WTC11 (cell line): Measurements from ENCODE around the gene MORN1. TPM values are rescaled to one million over a fixed set of nuclear protein-coding genes. Genes with fewer than 3 reads are reported as not detected.
A peak's percentile ranks its signal among the peaks of the same experiment; 100 is the strongest.

Source experiments
- ATAC-seq: fragments of 200-7000 bp; cut with Tn5 transposase; 2 replicates; pipeline ENCODE4 v1.10.0; 2021; ENCODE audit warnings: mild to moderate bottlenecking, moderate library complexity
- CTCF ChIA-PET: fragments of 300-600 bp; sonication (Branson Sonifier 250); formaldehyde crosslinking; loops from one replicate; lab custom pipeline; 2021; ENCODE audit warnings: antibody characterized with exemption; lab: Charles Lee
- POLR2A ChIA-PET: fragments of 350-600 bp; sonication (Branson Sonifier 250); formaldehyde crosslinking; loops from one replicate; lab custom pipeline; 2021; ENCODE audit warnings: antibody characterized with exemption; lab: Charles Lee
- DNase-seq: peaks from one replicate; pipeline ENCODE4 v3.0.0; 2021; ENCODE audit warnings: low spot score
- H3K27ac Mint-ChIP-seq: 2 replicates; pipeline ENCODE4 v1.8.0; 2021; ENCODE audit warnings: mixed read lengths
- H3K27me3 Mint-ChIP-seq: 2 replicates; pipeline ENCODE4 v1.8.0; 2021; ENCODE audit warnings: low read depth, mild to moderate bottlenecking, moderate library complexity, mixed read lengths
- H3K36me3 Mint-ChIP-seq: 2 replicates; pipeline ENCODE4 v1.8.0; 2021; ENCODE audit warnings: mixed read lengths
- H3K4me1 Mint-ChIP-seq: 2 replicates; pipeline ENCODE4 v1.8.0; 2022; ENCODE audit warnings: mixed read lengths
- H3K4me3 Mint-ChIP-seq: 2 replicates; pipeline ENCODE4 v1.8.0; 2021; ENCODE audit warnings: mild to moderate bottlenecking, moderate library complexity, mixed read lengths
- H3K9me3 Mint-ChIP-seq: 2 replicates; pipeline ENCODE4 v1.8.0; 2021; ENCODE audit warnings: mixed read lengths
- AFF4 ChIP-seq: sonication (generic); formaldehyde crosslinking; IDR thresholded peaks from 2 replicates; pipeline ENCODE4 v1.8.1; 2023; ENCODE audit warnings: mild to moderate bottlenecking, missing genetic modification reagents, borderline replicate concordance
- AR ChIP-seq: fragments of 250-450 bp; sonication (Bioruptor Pico); IDR thresholded peaks from 2 replicates; pipeline ENCODE4 v1.9.0; 2021; ENCODE audit warnings: mild to moderate bottlenecking
- CDX4 ChIP-seq: fragments of 250-450 bp; sonication (Bioruptor Pico); IDR thresholded peaks from 2 replicates; pipeline ENCODE4 v1.9.0; 2021; ENCODE audit warnings: moderate library complexity, mild to moderate bottlenecking, inconsistent platforms, borderline replicate concordance
- CTCF ChIP-seq: fragments of 200-600 bp; IDR thresholded peaks from 2 replicates; pipeline ENCODE4 v1.8.0; 2022; ENCODE audit warnings: antibody characterized with exemption
- ETV6 ChIP-seq: sonication (generic); formaldehyde crosslinking; IDR thresholded peaks from 2 replicates; pipeline ENCODE4 v1.8.1; 2022; ENCODE audit warnings: mild to moderate bottlenecking, missing genetic modification reagents
- HMGXB4 ChIP-seq: sonication (generic); formaldehyde crosslinking; IDR thresholded peaks from 2 replicates; pipeline ENCODE4 v1.8.1; 2023; ENCODE audit warnings: mild to moderate bottlenecking, moderate library complexity, missing genetic modification reagents
- PRDM15 ChIP-seq: sonication (generic); formaldehyde crosslinking; IDR thresholded peaks from 2 replicates; pipeline ENCODE4 v1.8.0; 2022; ENCODE audit warnings: missing genetic modification reagents
- PRRX2 ChIP-seq: fragments of 250-450 bp; sonication (Bioruptor Pico); IDR thresholded peaks from 2 replicates; pipeline ENCODE4 v1.8.0; 2021; ENCODE audit warnings: mild to moderate bottlenecking
- RELA ChIP-seq: sonication (generic); formaldehyde crosslinking; IDR thresholded peaks from 2 replicates; pipeline ENCODE4 v1.8.1; 2022; ENCODE audit warnings: missing genetic modification reagents, mild to moderate bottlenecking, borderline replicate concordance
- TEAD1 ChIP-seq: sonication (generic); formaldehyde crosslinking; IDR thresholded peaks from 2 replicates; pipeline ENCODE4 v1.8.0; 2022; ENCODE audit warnings: mild to moderate bottlenecking, missing genetic modification reagents
- ZNF281 ChIP-seq: sonication (generic); formaldehyde crosslinking; IDR thresholded peaks from 2 replicates; pipeline ENCODE4 v1.8.0; 2023; ENCODE audit warnings: mild to moderate bottlenecking, missing genetic modification reagents
- ZNF512 ChIP-seq: sonication (generic); formaldehyde crosslinking; IDR thresholded peaks from 2 replicates; pipeline ENCODE4 v1.8.1; 2022; ENCODE audit warnings: missing genetic modification reagents, borderline replicate concordance
- total RNA-seq: library from RNA; stranded (reverse); gene quantifications from 3 replicates; pipeline ENCODE4 v1.2.3, GENCODE V29; 2021

Gene MORN1
- total RNA-seq, 1 experiment from 2014 or later, result 14.5 TPM

GRCh38 chr1:2381741-2382620 lies 9.4 kb downstream of the MORN1 start:
- H3K4me3 Mint-ChIP-seq, result no peak overlapping the region
- H3K9me3 Mint-ChIP-seq, result no peaks in the 10 kb centered on the region
- ChIA-PET CTCF (interaction anchor here (0.6 to 6.4 kb wide), 63 partner anchors 8 to 1210 kb away, joined by 3 to 170 read pairs (median 5); partner anchors contain the start of genes FAAP20, MORN1, PEX10 and RER1), POLR2A (interaction anchor here (0.6 to 1.1 kb wide), 4 partner anchors 60 to 187 kb away, joined by 3 to 6 read pairs (median 4); partner anchors contain the start of gene FAAP20)
- no peaks in the 10 kb centered on the region for H3K36me3 Mint-ChIP-seq
- no peak overlapping the region for H3K27ac Mint-ChIP-seq
- H3K4me1 Mint-ChIP-seq, result no peaks in the 10 kb centered on the region
- H3K27me3 Mint-ChIP-seq, result no peaks in the 10 kb centered on the region
- DNase-seq (peak; percentile 87), ATAC-seq (peak; percentile 90)
- TF ChIP-seq PRRX2 (no peak), AR (CRISPR knock-in tag) (no peak), PRDM15 (peak; percentile 65; the same call in 1 of the 2 replicates), HMGXB4 (CRISPR knock-in tag) (0 out of 2 replicates have a peak, but pooled peaks have one; percentile 29), RELA (CRISPR knock-in tag) (no peak), TEAD1 (CRISPR knock-in tag) (no peak), ZNF281 (CRISPR knock-in tag) (no peak), ETV6 (CRISPR knock-in tag) (0 out of 2 replicates have a peak, but pooled peaks have one; percentile 47), CTCF (peak; percentile 77), CDX4 (CRISPR knock-in tag) (no peak), AFF4 (CRISPR knock-in tag) (no peak), ZNF512 (CRISPR knock-in tag) (no peak)
